IMR-90 (cell line): Measurements from ENCODE around the gene CMAS.

Experiments used
- CEBPB ChIP-seq: IDR thresholded peaks from 2 replicates; pipeline ENCODE4 v1.6.1; 2012; ENCODE audit warnings: low read depth, low read length, improper control_type of control experiment
- FOS ChIP-seq: fragments of 150-350 bp; IDR thresholded peaks from 2 replicates; pipeline ENCODE4 v1.6.1; 2016; ENCODE audit warnings: low read depth, low read length
- MAFK ChIP-seq: IDR thresholded peaks from 2 replicates; pipeline ENCODE4 v1.6.1; 2012; ENCODE audit warnings: low read depth, low read length, improper control_type of control experiment
- POLR2A ChIP-seq: IDR thresholded peaks from 2 replicates; pipeline ENCODE4 v1.6.1; 2012; ENCODE audit warnings: mild to moderate bottlenecking, low read depth, low read length
- RAD21 ChIP-seq: IDR thresholded peaks from 2 replicates; pipeline ENCODE4 v1.6.1; 2012; ENCODE audit warnings: low read length, improper control_type of control experiment
- RFX5 ChIP-seq: IDR thresholded peaks from 2 replicates; pipeline ENCODE4 v1.8.0; 2012; ENCODE audit warnings: low read depth, mild to moderate bottlenecking, low read length, moderate library complexity
- TF ChIP-seq, protein P1 (sequence below): conservative IDR thresholded peaks from 2 replicates; pipeline ENCODE4 v1.5.1; 2012; ENCODE audit warnings: mild to moderate bottlenecking, low read depth, low read length, improper control_type of control experiment

DNA sequence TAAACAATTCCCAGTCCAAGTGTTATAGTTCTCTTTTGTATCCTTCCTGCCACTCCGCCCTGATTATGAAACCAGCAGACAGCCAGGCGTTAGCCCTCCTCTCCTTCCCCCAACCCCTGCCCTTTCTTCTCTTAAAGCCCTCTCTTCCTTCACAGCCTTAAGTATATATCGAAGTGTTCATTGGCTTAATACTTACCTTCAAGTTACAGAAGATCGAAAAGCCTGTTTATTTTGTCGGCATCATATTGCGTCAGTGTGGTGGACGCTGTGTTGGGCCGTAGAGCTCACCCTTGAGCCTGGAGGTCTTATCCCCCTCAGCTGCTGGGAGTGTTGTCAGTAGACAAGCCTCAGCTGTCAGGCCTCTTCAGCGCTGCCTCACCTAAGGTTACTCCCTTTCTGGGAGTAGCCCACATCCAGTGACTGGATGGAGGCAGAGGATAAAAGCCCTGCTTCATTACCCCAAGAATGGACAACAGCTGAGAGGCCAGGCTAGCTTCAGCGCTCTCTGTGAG lies 36.2 kb downstream of the CMAS start:
- TF ChIP-seq POLR2A (no peak), FOS (no peak), CEBPB (no peak), RAD21 (no peak), MAFK (no peak), RFX5 (no peak)
- TF ChIP-seq, protein P1, sequence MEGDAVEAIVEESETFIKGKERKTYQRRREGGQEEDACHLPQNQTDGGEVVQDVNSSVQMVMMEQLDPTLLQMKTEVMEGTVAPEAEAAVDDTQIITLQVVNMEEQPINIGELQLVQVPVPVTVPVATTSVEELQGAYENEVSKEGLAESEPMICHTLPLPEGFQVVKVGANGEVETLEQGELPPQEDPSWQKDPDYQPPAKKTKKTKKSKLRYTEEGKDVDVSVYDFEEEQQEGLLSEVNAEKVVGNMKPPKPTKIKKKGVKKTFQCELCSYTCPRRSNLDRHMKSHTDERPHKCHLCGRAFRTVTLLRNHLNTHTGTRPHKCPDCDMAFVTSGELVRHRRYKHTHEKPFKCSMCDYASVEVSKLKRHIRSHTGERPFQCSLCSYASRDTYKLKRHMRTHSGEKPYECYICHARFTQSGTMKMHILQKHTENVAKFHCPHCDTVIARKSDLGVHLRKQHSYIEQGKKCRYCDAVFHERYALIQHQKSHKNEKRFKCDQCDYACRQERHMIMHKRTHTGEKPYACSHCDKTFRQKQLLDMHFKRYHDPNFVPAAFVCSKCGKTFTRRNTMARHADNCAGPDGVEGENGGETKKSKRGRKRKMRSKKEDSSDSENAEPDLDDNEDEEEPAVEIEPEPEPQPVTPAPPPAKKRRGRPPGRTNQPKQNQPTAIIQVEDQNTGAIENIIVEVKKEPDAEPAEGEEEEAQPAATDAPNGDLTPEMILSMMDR = no peak
